Measurements from ENCODE around the gene LMBRD1.

DNA sequence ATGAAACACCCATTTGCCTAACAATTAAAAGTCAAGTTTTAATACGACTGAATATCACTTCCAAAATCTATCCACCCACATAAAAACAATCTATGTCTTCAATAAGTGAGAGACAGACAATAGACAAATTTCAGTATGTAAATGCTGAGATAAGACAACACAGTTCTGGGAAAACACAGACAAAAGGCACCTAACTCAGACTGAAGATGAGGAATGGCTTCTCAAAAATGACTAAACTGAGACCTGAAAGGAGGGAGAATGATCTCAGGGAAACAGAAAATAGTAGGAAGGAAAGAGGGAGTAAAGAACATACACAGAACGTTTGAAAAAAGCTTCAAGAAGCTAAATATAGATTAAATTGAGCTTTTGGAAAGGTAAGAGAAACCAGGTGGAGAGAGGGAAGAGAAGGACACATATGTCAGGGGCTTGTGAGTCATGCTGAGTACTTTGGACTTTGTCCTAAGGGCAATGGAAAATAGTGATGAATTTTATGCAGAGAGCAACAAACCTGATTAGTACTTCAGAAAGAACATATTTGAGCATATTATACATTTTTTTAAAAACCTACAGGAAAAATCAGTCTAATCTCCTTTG is 16.1 kb downstream of the LMBRD1 start:
- no peak for TF ChIP-seq EZH2 (IDR thresholded peaks at IDR 0.05; ENCODE audit: low read length)
- TF ChIP-seq, protein P1, sequence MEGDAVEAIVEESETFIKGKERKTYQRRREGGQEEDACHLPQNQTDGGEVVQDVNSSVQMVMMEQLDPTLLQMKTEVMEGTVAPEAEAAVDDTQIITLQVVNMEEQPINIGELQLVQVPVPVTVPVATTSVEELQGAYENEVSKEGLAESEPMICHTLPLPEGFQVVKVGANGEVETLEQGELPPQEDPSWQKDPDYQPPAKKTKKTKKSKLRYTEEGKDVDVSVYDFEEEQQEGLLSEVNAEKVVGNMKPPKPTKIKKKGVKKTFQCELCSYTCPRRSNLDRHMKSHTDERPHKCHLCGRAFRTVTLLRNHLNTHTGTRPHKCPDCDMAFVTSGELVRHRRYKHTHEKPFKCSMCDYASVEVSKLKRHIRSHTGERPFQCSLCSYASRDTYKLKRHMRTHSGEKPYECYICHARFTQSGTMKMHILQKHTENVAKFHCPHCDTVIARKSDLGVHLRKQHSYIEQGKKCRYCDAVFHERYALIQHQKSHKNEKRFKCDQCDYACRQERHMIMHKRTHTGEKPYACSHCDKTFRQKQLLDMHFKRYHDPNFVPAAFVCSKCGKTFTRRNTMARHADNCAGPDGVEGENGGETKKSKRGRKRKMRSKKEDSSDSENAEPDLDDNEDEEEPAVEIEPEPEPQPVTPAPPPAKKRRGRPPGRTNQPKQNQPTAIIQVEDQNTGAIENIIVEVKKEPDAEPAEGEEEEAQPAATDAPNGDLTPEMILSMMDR (optimal IDR thresholded peaks at IDR 0.05 in 1 of 3, IDR thresholded peaks at IDR 0.05 in 1 of 3, conservative IDR thresholded peaks at IDR 0.05 in 1 of 3; ENCODE audit: extremely low read depth in 1 of 3, insufficient read depth in 2 of 3, low read length in 3 of 3): no peak
